GM18520 (cell line): Measurements from ENCODE around the gene USP2.

Source experiments
- ATAC-seq: cut with Tn5 transposase; IDR thresholded peaks from one replicate; pipeline ENCODE4 v1.9.1; 2021; ENCODE audit not compliant: unreplicated experiment

USP2 gene, protein sequence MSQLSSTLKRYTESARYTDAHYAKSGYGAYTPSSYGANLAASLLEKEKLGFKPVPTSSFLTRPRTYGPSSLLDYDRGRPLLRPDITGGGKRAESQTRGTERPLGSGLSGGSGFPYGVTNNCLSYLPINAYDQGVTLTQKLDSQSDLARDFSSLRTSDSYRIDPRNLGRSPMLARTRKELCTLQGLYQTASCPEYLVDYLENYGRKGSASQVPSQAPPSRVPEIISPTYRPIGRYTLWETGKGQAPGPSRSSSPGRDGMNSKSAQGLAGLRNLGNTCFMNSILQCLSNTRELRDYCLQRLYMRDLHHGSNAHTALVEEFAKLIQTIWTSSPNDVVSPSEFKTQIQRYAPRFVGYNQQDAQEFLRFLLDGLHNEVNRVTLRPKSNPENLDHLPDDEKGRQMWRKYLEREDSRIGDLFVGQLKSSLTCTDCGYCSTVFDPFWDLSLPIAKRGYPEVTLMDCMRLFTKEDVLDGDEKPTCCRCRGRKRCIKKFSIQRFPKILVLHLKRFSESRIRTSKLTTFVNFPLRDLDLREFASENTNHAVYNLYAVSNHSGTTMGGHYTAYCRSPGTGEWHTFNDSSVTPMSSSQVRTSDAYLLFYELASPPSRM

DNA sequence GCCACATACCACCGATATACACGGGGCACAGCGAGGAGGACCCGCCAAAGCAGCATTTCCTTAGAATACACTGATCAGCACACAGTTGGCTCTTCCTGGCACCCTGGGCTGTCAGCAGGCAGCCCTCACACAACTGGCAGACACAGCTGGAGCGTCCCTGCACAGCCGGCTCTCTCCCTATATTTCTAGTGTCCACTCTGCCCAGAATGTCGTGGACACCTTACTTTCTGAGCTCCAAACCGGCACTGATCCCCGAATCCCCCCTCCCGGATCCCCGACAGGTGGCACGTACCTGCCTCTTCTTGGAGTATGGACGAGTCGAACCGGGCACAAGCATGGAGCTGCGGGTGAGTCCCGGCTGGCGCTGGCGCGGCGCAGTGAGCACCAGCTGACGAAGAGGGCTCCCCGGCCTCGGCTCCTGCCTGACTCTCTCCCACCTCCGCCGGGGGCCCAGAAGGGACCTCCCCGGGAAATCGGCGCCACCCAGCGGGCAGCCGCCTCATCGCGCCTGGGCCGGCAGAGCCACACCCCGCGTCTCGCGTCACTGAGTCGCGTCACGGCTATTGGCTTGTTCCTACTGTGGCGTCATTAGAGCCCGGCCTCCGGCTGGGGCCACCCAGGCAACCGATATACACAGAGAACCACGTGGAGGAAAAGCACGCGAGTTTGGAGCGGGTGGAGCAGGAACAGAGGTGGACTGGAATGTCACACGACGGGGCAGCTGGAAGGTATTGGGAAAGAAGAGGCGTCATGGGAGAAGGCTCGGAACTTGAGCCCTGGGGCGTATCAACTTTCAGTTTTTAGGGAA, at the start of gene USP2:
Gene USP2 (minus strand): TSS at position 510 of the 808 bp plus-strand sequence. CDS start 8,210 bp downstream, outside the sequence.
- peak; percentile 99 for ATAC-seq

DNA sequence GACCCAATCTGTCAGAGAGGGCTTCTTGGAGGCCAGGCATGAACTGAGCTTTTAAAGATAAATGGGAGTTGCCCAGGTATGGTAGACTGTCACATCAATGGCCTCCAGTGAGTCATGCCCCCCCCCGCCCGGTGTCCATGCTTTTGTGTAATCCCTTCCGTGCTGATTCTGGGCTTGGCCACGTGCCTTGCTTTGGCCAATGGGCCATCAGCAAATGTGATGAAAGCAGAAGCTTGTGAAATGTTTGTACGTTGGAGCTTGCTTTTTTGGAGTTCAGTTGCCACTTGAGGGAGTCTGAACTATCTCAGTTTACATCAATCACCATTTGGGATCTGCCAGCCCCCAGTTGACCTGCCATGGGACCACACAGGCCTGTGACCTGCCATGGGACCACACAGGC, 45.8 kb upstream of the USP2 start:
- ATAC-seq, result no peak

DNA sequence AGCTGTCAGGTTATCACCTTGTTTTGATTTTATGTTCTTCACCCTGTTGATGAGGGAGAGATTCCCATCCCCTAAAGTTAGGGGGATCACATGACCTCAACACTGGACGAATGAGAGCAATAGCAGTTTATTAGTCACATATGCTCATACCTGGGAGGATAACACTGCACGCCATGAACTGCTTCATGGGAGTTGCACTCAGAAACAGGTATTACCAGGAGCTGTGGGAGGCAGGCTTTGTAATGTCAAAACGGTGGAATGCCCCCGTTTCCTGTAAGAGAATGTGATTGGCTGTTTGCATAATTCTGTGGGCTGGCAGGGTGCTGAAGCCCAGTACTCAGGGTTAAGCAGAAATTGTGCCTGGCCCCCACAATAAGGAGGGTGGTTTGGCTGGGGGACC, 44.7 kb upstream of the USP2 start:
- no peak for ATAC-seq

DNA sequence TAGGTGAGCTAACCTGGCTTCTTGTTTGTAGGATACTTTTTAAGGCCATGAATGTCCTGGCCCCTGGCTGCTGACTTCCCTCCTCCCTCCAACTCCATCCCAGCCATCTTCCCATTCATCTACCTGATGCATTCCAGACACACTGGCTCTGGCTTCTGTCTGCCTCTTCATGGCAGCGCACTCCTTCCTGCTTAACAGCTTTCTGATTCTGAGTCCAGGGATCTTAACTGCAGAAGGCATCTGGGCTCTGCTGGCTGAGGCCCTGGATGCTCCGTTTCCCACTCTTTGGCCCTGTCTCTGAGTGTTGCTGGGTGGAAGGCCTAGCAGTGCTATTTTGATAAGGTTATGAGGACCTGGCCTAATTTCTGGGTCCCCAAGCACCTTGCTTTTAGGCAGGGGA, 43.3 kb upstream of the USP2 start:
- ATAC-seq, result no peak

DNA sequence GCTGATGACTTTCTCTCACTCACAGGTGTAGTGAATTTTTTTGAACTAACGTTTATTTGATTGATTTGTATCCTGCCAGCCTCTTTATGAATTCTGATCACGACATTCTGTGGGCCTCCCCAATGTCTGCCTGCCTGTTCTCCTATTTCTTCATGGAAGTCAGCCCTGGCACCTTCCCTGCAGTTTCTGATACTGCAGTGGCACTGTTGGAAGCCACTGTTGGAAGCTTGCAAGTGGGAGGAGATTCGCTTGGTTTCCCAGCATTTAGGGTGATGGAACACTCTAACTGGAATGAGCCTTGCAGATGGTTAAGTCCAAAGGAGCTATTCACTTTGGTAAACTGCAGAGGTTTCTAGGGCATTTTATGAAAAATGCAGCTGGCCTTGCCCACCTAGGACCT, 42.8 kb upstream of the USP2 start:
- ATAC-seq, result no peak

DNA sequence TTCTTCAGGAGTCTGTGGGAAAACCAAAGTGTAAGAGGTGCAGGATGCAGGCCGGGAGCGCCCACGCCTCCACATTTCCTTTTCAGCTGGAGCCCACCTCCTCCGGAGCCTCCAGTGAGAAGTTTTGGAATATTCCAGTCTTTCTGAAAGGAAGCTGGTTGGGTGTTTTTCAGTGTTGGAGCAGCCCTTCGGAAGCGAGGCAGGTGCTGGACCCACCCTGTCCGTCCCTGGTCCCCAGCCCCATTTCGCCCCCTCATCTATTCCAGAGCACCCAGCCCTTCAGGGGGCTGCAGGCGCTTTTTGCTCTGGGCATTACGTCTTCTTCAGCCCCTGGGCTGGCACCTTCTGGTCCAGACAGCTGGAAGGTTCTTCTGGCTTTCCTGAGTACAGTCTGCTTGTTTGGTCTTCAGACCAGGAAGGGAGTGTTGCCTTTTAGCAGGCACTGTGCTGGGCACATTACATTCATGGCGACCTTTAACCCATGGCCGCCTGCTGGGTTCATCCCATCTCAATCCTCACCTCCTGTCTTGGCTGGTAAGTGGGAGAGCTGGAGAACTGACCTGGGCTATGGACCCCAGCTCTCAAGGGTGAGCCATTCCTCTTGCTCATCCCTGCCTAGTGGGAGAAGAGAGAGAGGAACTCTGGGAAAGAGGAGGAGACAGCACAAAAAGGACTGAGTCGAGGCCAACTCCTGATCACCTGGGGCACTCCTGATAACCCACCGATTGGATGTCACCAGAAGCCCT, 42.2 kb upstream of the USP2 start:
- no peak for ATAC-seq

DNA sequence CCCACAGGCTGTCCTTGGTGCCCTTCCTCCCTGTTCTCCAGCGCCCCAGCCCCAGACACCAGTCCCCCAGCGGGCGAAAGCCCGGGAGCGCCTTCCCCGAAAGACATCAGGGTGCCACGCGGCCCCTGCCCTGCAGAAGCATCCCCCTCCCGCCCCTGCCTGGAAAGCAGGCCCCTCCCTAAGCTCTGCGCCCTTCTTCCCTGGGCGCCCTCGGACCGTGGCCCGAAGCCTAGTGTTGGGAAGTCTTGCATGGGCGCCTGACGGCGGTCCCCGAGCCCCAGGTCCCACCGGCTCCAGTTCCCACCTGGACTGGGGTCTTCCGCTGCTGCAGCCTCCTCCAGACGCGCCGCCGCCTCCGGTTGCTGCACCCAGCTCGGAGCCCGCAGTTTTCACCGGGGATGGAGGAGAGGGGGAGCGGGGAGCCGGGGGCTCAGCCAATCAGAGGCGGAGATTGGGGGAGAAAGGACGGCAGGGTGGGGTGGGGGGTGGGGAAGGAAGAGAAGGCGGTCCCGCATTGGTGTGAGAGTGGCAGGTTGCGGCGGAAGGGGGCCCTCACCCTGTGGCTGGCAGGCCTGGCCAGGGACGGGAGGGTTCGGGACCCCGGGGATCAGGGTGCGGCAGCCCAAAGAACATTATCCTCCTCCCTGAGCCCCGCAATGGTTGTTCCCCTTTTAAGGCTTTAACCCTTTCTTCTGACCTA, 41.5 kb upstream of the USP2 start, which contains the start of gene THY1:
Gene THY1 (minus strand): TSS at position 364 of the 700 bp plus-strand sequence. CDS start 2,267 bp downstream, outside the sequence.
- ATAC-seq, result no peak

DNA sequence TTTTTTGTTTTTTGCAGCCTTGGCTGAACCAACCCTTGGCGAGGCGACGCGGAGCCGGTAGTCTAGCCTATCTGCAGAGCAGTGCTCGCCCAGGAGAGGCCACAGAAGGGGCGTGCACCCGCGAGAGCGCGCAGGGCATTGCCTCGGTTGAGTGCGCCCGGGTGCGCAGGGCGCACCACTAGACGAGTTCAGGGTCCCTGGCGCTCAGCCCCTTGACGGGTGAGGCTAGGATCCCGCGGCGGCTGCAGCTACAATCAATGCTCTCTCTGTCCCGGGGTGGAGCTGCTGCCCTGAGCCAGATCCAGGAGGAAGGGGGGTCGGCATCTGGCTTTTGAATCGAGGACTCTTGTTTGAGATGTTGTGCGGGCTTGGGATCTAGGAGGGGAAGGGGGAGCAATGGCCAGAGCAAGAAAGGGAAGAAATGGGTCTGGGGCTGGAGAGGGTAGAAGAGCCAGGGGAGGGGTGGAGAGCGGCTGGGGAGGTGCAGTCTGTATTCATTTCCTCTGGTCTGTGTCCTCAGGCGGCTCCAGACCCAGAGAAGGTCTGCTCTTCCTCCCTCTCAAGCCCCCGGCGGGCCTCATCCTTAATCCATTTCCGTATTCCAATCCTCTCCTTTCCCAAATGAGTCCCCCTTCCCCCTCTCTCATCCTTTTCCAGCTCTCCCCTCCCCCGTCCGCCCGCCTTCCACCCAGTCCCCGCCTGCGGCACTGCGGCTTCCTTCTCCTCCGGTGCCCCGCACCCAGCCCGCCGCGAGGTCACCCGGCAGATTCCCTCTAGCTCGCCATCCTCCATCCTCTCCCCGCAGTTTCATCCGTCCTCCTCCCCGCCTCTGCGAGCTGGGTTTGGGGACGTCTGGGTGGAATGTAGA, 40.7 kb upstream of the USP2 start:
- ATAC-seq, result no peak

DNA sequence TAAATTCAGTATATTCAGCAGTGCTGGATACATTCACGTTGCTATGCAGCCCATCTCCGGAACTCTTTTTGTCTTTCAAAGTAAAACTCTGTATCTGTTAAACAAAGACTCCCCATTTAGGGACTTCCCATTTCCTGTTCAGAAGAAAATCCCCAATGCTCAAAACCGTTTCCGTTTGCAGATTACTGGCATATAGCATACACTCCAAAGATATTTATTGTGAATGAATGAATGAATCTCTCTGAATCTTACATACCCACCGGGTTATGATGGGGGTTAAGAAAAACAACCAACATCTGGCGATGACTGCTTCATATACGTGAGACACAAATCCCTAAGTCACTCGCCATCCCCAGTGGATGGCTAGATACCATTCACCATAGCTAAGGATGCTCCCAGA, 39.9 kb upstream of the USP2 start:
- ATAC-seq, result no peak

DNA sequence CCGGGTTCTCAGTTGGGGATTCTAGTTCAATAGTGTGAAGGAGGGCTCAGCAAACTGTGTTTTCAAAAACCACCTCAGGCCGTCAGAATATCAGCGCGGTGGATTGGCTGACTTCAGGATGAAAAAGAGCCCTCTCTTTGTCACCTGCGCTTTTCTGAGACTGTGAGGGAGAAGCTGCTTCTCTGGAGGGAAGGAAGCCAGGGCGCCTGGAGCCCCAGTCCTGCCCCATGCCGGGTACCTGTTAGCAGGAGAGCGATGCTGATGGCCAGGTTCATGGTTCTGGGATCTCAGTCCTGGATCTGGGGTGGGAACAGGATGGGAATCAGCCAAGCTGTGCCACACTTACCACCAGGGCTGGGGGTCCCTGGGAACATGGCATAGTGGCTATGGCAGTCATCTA, 39.1 kb upstream of the USP2 start:
- no peak for ATAC-seq

DNA sequence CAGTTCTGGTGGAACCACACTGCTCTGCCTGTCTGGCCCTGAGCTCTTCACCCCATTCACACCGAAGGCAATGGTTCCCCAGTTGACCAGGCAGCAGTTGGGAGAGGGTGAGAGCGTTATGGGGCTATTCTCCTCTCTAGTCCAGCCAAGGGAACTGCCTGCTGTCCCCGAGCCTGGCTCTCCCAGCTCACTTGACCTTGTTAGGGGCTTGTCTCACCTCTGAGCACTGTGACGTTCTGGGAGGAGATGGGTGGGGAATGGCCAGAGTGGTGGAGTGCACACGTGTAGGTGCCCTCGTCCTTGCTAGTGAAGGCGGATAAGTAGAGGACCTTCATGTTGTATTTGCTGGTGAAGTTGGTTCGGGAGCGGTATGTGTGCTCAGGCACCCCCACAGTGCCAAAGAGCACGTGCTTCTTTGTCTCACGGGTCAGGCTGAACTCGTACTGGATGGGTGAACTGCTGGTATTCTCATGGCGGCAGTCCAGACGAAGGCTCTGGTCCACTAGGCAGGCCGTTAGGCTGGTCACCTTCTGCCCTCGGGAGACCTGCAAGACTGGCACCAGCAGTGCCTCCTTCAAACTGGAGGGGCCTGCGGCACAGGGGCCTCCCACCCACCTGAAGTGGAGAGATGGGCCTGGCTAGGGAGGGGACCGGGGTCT, 38.5 kb upstream of the USP2 start:
- no peak for ATAC-seq

DNA sequence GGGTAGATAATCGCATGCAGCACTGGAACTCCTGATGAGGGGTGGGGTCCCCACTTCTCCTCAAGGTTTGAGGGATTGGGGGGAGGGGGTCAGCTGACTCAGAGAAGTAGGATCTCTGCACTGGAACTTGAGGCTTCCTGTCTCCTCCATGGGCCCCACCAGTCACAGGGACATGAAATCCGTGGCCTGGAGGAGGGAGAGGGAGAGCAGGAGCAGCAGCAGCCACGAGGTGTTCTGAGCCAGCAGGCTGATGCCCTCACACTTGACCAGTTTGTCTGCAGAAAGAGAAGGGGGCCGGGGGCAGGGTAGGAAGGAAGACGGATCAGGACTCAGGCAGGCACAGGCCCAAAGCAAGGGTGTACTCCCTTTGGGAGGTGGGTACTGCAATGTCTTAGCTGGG, 37.8 kb upstream of the USP2 start:
- no peak for ATAC-seq

DNA sequence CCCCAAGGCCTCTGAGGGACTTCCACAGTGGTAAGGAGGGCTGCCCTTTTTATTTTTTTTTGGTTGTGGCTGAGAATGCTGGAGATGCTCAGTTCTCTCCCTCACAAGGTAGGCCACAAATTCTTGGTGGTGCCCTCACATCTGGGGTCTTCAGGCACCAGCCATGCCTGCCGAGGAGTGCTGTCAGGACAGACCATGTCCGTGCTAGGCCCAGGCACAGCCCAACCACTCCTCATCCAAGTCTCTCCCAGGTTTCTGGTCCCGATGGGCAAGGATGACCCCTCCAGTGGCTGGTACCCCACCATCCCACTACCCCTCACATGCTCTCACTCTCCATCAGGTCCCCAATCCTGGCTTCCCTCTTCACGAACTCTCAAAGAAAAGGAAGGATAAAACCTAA, 37.3 kb upstream of the USP2 start:
- ATAC-seq, result no peak

DNA sequence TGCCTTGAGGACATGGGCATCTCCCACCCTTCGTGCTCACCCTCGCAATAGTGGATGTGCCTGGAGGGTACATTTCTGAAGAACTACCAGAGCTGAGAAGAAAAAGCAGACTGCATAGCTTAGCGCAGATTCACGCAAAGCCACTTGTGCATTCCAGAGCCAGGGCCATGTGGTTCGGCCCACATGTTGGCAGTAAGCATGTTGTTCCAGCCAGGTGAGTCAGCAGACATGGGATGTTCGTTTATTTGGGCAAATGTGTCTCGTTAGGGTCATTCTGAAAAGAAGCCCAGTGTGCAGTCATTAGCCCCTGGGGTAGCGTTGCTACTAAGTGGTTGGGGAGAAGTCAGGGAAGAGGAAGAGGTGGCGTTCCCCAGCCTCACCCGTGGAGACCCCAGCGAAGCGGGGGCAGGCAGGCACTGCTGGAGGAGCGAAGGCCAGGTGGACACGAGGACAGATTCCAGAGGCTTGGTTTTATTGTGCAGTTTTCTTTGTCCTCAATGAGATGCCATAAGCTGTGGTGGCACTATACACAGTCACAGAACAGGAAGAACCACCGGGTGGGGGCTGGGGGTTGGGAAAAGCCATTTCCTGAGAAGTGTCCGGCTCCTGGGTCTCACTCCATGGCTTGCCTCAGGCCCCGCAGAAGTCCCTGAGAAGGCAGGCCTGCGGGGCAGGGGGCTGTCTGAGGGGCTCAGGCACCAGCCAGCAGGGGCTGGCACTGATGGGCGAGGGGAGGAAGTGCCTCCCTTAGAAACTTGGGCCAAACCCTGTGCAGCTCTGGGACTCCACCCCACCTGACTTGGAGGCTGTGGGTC, 36.4 kb upstream of the USP2 start:
- ATAC-seq, result no peak

DNA sequence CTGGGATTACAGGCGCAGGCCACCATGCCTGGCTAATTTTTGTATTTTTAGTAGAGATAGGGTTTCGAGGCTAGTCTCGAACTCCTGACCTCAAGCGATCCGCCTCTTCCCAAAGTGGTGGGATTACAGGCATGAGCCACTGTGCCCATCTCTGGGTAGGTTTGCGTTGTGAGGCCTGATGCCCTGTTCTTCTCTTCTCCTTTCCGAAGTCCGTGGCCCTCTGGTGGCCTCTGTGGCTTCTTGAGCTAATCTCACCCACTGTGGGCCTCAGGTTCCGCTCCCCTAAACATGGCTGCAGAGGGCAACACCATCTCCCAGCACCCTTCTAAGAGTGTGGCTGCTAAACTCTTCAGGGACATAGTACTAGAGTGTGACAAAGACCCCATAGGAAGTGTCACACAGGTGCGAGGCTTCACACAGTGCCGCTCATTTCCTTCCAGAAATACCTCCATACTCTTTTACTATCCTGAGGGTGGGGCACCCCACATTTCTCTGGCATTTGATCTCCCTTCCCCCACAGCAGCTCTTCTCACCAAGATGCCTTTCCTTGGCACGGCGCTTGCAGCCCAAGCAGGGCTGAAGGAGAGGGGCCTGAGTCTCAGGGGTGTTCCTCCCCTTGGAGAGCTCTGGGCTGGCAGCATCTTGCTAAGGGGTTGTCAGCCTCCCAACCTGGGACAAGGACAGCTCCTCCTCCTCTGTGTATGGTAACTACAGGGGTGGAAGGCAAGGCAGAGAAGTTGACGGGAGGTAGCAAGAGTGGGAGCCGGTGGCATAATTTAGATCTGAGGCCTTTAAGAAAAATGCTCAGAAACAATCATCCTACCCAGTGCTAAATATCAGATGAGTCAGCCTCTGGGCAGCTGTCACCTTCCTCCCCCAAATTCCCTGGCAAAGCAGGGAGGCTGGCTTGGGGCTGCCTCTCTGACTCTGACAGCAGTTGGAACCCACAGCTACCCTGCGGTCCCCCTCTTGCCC, 35.4 kb upstream of the USP2 start:
- ATAC-seq, result no peak

DNA sequence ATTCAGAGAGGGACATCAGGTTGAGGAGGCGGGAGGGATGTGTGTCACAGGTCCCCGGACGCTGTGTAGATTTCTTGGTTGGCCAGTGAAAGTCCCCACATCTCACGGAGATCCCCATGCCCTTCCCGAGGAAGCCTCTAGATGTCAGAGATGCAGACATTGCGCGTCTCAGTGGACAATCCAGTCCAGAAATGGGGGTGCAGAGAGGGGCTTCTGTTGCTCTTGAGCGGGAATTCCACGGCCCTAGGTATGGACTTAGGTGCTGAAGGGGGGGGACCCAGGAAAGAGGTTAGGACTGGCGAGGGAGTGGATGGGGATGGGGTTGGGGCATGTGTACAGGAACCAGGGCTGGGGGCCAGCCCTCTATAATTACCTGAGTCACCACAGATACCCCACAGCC, 34.5 kb upstream of the USP2 start:
- ATAC-seq, result no peak

DNA sequence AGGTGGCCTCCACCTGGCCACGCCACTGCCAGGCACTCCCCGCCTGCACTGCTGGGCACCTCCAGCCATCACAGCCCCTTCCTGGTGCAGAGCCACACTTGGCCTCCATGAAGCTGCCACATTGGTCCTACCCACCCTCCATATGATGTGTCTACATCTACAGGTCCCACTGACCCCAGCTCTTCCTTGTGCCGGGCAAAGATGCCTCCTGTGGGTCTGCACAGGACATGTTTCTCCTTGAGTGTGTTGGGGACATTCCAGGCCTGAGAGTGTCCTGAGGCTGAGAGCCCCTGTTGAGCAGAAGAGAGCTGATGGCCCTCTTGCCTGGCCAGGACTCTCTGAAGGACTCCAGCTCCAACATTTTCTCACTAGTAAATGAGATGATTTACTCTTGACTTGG, 34.0 kb upstream of the USP2 start:
- ATAC-seq, result no peak
